Measurements from ENCODE around the gene SLFN14. TPM values are rescaled to one million over a fixed set of nuclear protein-coding genes. Genes with fewer than 3 reads are reported as not detected.

The SLFN14 gene
- total RNA-seq, 4 donors from 2014 or later, result not detected

- Histone ChIP-seq H3K9me3 (no peaks in the 10 kb centered on the region), H3K27ac (no peak overlapping the region), H3K27me3 (peaks cover 0 to 5% (median 0%) of the 10 kb centered on the region in 3 donors), H3K4me1 (no peaks in the 10 kb centered on the region), H3K36me3 (no peaks in the 10 kb centered on the region), H3K4me3 (no peak overlapping the region)
- no peak for DNase-seq
- intact Hi-C loops (cut with DNase I; ENCODE audit: low total_unique reads), result no loop called here
- ATAC-seq, result no peak
- in situ Hi-C loops (cut with MboI; ENCODE audit: low sequenced_read_pairs in 4 of 4), result loop anchor here in 2 of 4 donors (25.0 kb wide), 1 partner anchor 566 kb away; the partner anchor contains the start of gene LIG3 (in 2 of the 2)
- TF ChIP-seq POLR2A (IDR thresholded peaks at IDR 0.05) (no peak), CTCF (IDR thresholded peaks at IDR 0.05 in 4 of 5, conservative IDR thresholded peaks at IDR 0.05 in 1 of 5) (no peak)
Measured at GRCh38 chr17:35553310-35553709, 7.3 kb downstream of the SLFN14 start.

GRCh38 chr17:35548978-35549377, 11.6 kb downstream of the SLFN14 start:
- H3K27me3 ChIP-seq, result peaks cover 0 to 5% (median 0%) of the 10 kb centered on the region in 3 donors
- H3K4me3 ChIP-seq, result no peak overlapping the region
- no peak overlapping the region for H3K27ac ChIP-seq
- in situ Hi-C loops (cut with MboI; ENCODE audit: low sequenced_read_pairs in 4 of 4), result loop anchor here in 2 of 4 donors (10.0 to 25.0 kb wide), 2 partner anchors 112 to 394 kb away; partner anchors contain the start of genes SLFN12 (in 1 of the 2) and SLFN13 (in 1 of the 2)
- intact Hi-C loops (cut with DNase I; ENCODE audit: low total_unique reads), result no loop called here
- no peak for TF ChIP-seq POLR2A (IDR thresholded peaks at IDR 0.05)
- no peak for TF ChIP-seq CTCF (IDR thresholded peaks at IDR 0.05 in 4 of 5, conservative IDR thresholded peaks at IDR 0.05 in 1 of 5)
- DNase-seq (no peak), ATAC-seq (no peak)
- no peaks in the 10 kb centered on the region for H3K36me3 ChIP-seq
- no peaks in the 10 kb centered on the region for H3K4me1 ChIP-seq
- no peaks in the 10 kb centered on the region for H3K9me3 ChIP-seq

GRCh38 chr17:35548208-35548810, 12.3 kb downstream of the SLFN14 start:
- in situ Hi-C loops (cut with MboI; ENCODE audit: low sequenced_read_pairs in 4 of 4), result loop anchor here in 2 of 4 donors (10.0 to 25.0 kb wide), 2 partner anchors 111 to 394 kb away; partner anchors contain the start of genes SLFN12 (in 1 of the 2) and SLFN13 (in 1 of the 2)
- no peak for DNase-seq
- H3K4me1 ChIP-seq, result no peaks in the 10 kb centered on the region
- no peaks in the 10 kb centered on the region for H3K9me3 ChIP-seq
- H3K36me3 ChIP-seq, result no peaks in the 10 kb centered on the region
- intact Hi-C loops (cut with DNase I; ENCODE audit: low total_unique reads), result no loop called here
- H3K27ac ChIP-seq, result no peak overlapping the region
- TF ChIP-seq POLR2A (IDR thresholded peaks at IDR 0.05) (no peak), CTCF (IDR thresholded peaks at IDR 0.05 in 4 of 5, conservative IDR thresholded peaks at IDR 0.05 in 1 of 5) (no peak)
- H3K27me3 ChIP-seq, result peaks cover 0 to 5% (median 0%) of the 10 kb centered on the region in 3 donors
- ATAC-seq, result no peak
- no peak overlapping the region for H3K4me3 ChIP-seq

- H3K36me3 ChIP-seq, result no peaks in the 10 kb centered on the region
- no peak overlapping the region for H3K4me3 ChIP-seq
- ATAC-seq (no peak), DNase-seq (no peak)
- H3K27ac ChIP-seq, result no peak overlapping the region
- in situ Hi-C loops (cut with MboI; ENCODE audit: low sequenced_read_pairs in 4 of 4) (loop anchor here in 2 of 4 donors (10.0 to 25.0 kb wide), 2 partner anchors 109 to 392 kb away; partner anchors contain the start of genes SLFN12 (in 1 of the 2) and SLFN13 (in 1 of the 2)), intact Hi-C loops (cut with DNase I; ENCODE audit: low total_unique reads) (no loop called here)
- TF ChIP-seq CTCF (IDR thresholded peaks at IDR 0.05 in 4 of 5, conservative IDR thresholded peaks at IDR 0.05 in 1 of 5), result no peak
- TF ChIP-seq POLR2A (IDR thresholded peaks at IDR 0.05), result no peak
- peaks cover 0 to 4% (median 0%) of the 10 kb centered on the region in 3 donors for H3K27me3 ChIP-seq
- H3K4me1 ChIP-seq, result no peaks in the 10 kb centered on the region
- H3K9me3 ChIP-seq, result no peaks in the 10 kb centered on the region
Measured at GRCh38 chr17:35546487-35546886, 14.1 kb downstream of the SLFN14 start.
